ENCODE data around the gene SNTG2.

SNTG2 gene

DNA sequence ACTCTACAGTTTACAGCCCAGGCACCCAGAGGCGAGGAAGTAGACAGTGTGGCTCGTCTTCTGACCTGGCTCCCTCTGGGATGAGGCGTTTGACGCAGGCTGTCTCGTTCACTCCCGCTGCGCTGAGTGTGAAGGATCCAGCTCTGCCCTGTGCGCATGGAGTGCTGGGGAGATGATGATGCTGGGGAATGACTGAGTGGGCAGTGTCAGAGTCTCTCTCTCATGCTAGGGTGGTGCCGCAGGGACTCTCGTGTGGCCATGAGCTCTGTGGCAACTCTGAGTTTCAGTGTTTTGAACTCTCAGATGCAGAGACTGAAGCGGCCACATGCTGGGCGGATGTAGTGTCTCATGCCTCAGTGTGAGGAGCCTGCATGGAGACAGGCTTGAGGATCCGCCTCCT is 344.3 kb downstream of the SNTG2 start:
- Histone ChIP-seq H3K27me3 (ENCODE audit: control insufficient read depth in 2 of 2, insufficient read depth in 2 of 2, low read length in 2 of 2) (no peaks in the 10 kb centered on the region), H3K27ac (ENCODE audit: low read depth in 2 of 2, low read length in 2 of 2) (no peak overlapping the region), H3K9me3 (ENCODE audit: control insufficient read depth in 2 of 2, low read length in 2 of 2) (no peaks in the 10 kb centered on the region), H3K4me3 (ENCODE audit: low read length in 2 of 2) (no peak overlapping the region), H3K4me1 (ENCODE audit: control insufficient read depth in 2 of 2, insufficient read depth in 2 of 2, low read length in 2 of 2) (no peaks in the 10 kb centered on the region), H3K36me3 (ENCODE audit: control insufficient read depth in 2 of 2, insufficient read depth in 2 of 2, low read length in 2 of 2) (no peaks in the 10 kb centered on the region), H3K9ac (ENCODE audit: low read depth in 1 of 2, low read length in 2 of 2) (no peak overlapping the region)

GRCh38 chr2:1295740-1296139 is 345.1 kb downstream of the SNTG2 start:
- Histone ChIP-seq H3K4me1 (ENCODE audit: control insufficient read depth in 2 of 2, insufficient read depth in 2 of 2, low read length in 2 of 2) (no peaks in the 10 kb centered on the region), H3K36me3 (ENCODE audit: control insufficient read depth in 2 of 2, insufficient read depth in 2 of 2, low read length in 2 of 2) (no peaks in the 10 kb centered on the region), H3K27me3 (ENCODE audit: control insufficient read depth in 2 of 2, insufficient read depth in 2 of 2, low read length in 2 of 2) (no peaks in the 10 kb centered on the region), H3K27ac (ENCODE audit: low read depth in 2 of 2, low read length in 2 of 2) (no peak overlapping the region), H3K4me3 (ENCODE audit: low read length in 2 of 2) (no peak overlapping the region), H3K9me3 (ENCODE audit: control insufficient read depth in 2 of 2, low read length in 2 of 2) (no peaks in the 10 kb centered on the region), H3K9ac (ENCODE audit: low read depth in 1 of 2, low read length in 2 of 2) (no peak overlapping the region)

DNA sequence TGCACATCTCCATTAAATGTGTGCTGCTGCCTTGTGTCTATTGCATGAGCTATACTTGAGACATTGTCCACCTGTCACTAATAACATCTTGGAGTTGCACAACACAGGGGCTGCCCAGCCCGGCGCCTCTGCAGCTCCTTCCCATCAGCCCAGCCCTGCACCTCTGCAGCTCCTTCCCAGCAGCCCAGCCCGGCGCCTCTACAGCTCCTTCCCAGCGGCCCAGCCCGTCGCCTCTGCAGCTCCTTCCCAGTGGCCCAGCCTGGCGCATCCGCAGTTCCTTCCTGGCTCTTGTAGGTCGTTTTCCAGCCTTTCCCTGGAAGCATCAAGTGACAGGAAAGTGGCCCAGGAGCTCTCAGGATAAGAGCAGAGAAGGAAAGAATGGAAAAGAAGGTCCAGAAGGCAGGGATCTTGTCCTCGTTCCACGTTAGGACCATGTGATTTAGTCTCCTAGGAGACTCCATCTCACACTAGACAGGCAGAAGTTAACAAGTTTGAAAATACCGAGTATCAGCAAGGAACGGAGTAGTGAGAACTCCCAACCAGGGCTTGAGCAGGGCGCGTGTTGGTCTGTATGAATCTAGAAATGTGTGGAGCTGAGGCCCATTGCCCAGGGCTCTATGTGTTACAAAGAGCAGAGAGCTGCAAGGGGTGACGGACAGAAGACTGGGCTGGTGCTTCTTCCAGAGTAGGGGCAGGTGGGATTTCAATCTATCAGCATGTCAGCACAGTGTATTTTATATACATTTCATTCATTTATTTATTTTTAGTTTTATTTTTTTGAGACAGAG is 346.9 kb downstream of the SNTG2 start:
- no peaks in the 10 kb centered on the region for H3K36me3 ChIP-seq (ENCODE audit: control insufficient read depth in 2 of 2, insufficient read depth in 2 of 2, low read length in 2 of 2)
- no peak overlapping the region for H3K9ac ChIP-seq (ENCODE audit: low read depth in 1 of 2, low read length in 2 of 2)
- no peak overlapping the region for H3K4me3 ChIP-seq (ENCODE audit: low read length in 2 of 2)
- H3K9me3 ChIP-seq (ENCODE audit: control insufficient read depth in 2 of 2, low read length in 2 of 2): no peaks in the 10 kb centered on the region
- no peak overlapping the region for H3K27ac ChIP-seq (ENCODE audit: low read depth in 2 of 2, low read length in 2 of 2)
- no peaks in the 10 kb centered on the region for H3K27me3 ChIP-seq (ENCODE audit: control insufficient read depth in 2 of 2, insufficient read depth in 2 of 2, low read length in 2 of 2)
- H3K4me1 ChIP-seq (ENCODE audit: control insufficient read depth in 2 of 2, insufficient read depth in 2 of 2, low read length in 2 of 2): no peaks in the 10 kb centered on the region

GRCh38 chr2:1299043-1299442 is 348.4 kb downstream of the SNTG2 start:
- Histone ChIP-seq H3K4me1 (ENCODE audit: control insufficient read depth in 2 of 2, insufficient read depth in 2 of 2, low read length in 2 of 2) (no peaks in the 10 kb centered on the region), H3K27ac (ENCODE audit: low read depth in 2 of 2, low read length in 2 of 2) (no peak overlapping the region), H3K27me3 (ENCODE audit: control insufficient read depth in 2 of 2, insufficient read depth in 2 of 2, low read length in 2 of 2) (no peaks in the 10 kb centered on the region), H3K36me3 (ENCODE audit: control insufficient read depth in 2 of 2, insufficient read depth in 2 of 2, low read length in 2 of 2) (no peaks in the 10 kb centered on the region), H3K9ac (ENCODE audit: low read depth in 1 of 2, low read length in 2 of 2) (no peak overlapping the region), H3K4me3 (ENCODE audit: low read length in 2 of 2) (no peak overlapping the region), H3K9me3 (ENCODE audit: control insufficient read depth in 2 of 2, low read length in 2 of 2) (no peaks in the 10 kb centered on the region)

- H3K36me3 ChIP-seq (ENCODE audit: control insufficient read depth in 2 of 2, insufficient read depth in 2 of 2, low read length in 2 of 2): no peaks in the 10 kb centered on the region
- H3K27me3 ChIP-seq (ENCODE audit: control insufficient read depth in 2 of 2, insufficient read depth in 2 of 2, low read length in 2 of 2): no peaks in the 10 kb centered on the region
- no peak overlapping the region for H3K4me3 ChIP-seq (ENCODE audit: low read length in 2 of 2)
- no peaks in the 10 kb centered on the region for H3K4me1 ChIP-seq (ENCODE audit: control insufficient read depth in 2 of 2, insufficient read depth in 2 of 2, low read length in 2 of 2)
- H3K9me3 ChIP-seq (ENCODE audit: control insufficient read depth in 2 of 2, low read length in 2 of 2): no peaks in the 10 kb centered on the region
- no peak overlapping the region for H3K27ac ChIP-seq (ENCODE audit: low read depth in 2 of 2, low read length in 2 of 2)
- no peak overlapping the region for H3K9ac ChIP-seq (ENCODE audit: low read depth in 1 of 2, low read length in 2 of 2)
Observed at GRCh38 chr2:1300284-1300683, 349.6 kb downstream of the SNTG2 start.

GRCh38 chr2:1301056-1301455 is 350.4 kb downstream of the SNTG2 start:
- H3K9me3 ChIP-seq (ENCODE audit: control insufficient read depth in 2 of 2, low read length in 2 of 2): no peaks in the 10 kb centered on the region
- H3K27me3 ChIP-seq (ENCODE audit: control insufficient read depth in 2 of 2, insufficient read depth in 2 of 2, low read length in 2 of 2): no peaks in the 10 kb centered on the region
- no peak overlapping the region for H3K4me3 ChIP-seq (ENCODE audit: low read length in 2 of 2)
- no peak overlapping the region for H3K9ac ChIP-seq (ENCODE audit: low read depth in 1 of 2, low read length in 2 of 2)
- H3K36me3 ChIP-seq (ENCODE audit: control insufficient read depth in 2 of 2, insufficient read depth in 2 of 2, low read length in 2 of 2): no peaks in the 10 kb centered on the region
- H3K4me1 ChIP-seq (ENCODE audit: control insufficient read depth in 2 of 2, insufficient read depth in 2 of 2, low read length in 2 of 2): no peaks in the 10 kb centered on the region
- no peak overlapping the region for H3K27ac ChIP-seq (ENCODE audit: low read depth in 2 of 2, low read length in 2 of 2)

DNA sequence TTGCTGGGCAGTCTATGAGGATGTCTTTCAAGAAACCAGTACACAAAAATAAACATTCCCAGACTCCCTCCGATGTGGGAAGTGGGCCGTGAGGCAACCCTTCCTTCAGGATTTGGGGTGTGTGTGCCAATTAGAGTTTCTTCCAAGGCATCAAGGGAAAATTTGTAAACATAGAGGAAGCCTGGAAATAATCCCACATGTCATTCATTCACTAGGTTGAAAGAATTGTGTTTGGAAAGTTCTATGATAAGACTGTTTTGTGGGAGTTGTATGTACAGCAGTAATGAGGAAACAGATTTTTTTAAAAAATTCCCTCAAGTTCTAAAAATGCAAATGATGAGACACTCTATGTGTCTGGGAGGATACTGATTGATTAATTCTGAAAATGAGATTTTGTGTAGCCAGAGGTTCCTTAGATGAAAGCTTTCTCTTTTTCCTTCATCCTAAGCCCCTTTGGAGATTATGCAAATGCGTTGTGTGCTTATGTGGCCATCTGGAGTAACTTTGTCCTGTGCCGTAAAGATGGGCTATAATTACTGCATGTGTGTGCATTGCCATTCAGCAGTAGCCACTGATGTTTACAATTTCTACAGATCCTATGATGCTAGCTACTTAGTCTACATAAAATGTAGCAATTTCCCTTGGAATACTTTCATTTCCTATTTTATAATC is 354.8 kb downstream of the SNTG2 start:
- no peak overlapping the region for H3K9ac ChIP-seq (ENCODE audit: low read depth in 1 of 2, low read length in 2 of 2)
- H3K27me3 ChIP-seq (ENCODE audit: control insufficient read depth in 2 of 2, insufficient read depth in 2 of 2, low read length in 2 of 2): no peaks in the 10 kb centered on the region
- H3K9me3 ChIP-seq (ENCODE audit: control insufficient read depth in 2 of 2, low read length in 2 of 2): no peaks in the 10 kb centered on the region
- no peak overlapping the region for H3K27ac ChIP-seq (ENCODE audit: low read depth in 2 of 2, low read length in 2 of 2)
- H3K4me3 ChIP-seq (ENCODE audit: low read length in 2 of 2): no peak overlapping the region
- no peaks in the 10 kb centered on the region for H3K36me3 ChIP-seq (ENCODE audit: control insufficient read depth in 2 of 2, insufficient read depth in 2 of 2, low read length in 2 of 2)
- H3K4me1 ChIP-seq (ENCODE audit: control insufficient read depth in 2 of 2, insufficient read depth in 2 of 2, low read length in 2 of 2): no peaks in the 10 kb centered on the region

DNA sequence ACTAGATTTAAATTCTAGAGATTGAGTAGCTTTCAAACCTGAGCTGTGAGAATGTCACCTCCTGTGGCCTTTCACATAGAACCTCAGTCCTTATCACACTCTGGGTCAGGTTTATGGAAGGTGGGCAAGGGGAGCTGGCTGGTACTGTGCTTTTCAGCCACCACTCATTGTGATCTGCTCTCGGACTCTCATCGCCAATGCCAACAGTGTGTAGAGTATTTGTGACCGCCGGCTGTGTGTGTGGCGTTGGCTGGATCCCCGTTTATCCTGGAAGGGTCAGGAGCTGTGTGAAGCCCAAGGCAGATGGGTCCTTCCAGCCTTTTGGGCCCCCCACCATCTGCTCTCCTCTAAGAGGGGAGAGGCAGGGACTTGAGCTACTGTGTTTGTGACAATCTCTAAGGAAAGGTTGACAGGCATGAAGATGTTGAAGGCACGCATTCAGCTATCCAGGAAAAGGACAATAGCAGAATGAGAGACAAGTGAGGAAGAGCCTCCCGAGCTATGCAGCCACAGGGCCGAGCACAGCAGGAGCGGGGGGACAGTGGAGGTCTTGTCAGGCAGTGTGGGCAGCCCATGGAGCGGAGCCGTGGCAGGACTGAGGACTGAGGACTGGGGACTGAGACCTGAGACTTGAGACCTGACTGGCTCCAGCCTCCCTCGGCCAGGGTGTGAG is 355.5 kb downstream of the SNTG2 start:
- no peaks in the 10 kb centered on the region for H3K9me3 ChIP-seq (ENCODE audit: control insufficient read depth in 2 of 2, low read length in 2 of 2)
- no peak overlapping the region for H3K27ac ChIP-seq (ENCODE audit: low read depth in 2 of 2, low read length in 2 of 2)
- H3K36me3 ChIP-seq (ENCODE audit: control insufficient read depth in 2 of 2, insufficient read depth in 2 of 2, low read length in 2 of 2): no peaks in the 10 kb centered on the region
- H3K9ac ChIP-seq (ENCODE audit: low read depth in 1 of 2, low read length in 2 of 2): no peak overlapping the region
- H3K4me1 ChIP-seq (ENCODE audit: control insufficient read depth in 2 of 2, insufficient read depth in 2 of 2, low read length in 2 of 2): no peaks in the 10 kb centered on the region
- no peak overlapping the region for H3K4me3 ChIP-seq (ENCODE audit: low read length in 2 of 2)
- H3K27me3 ChIP-seq (ENCODE audit: control insufficient read depth in 2 of 2, insufficient read depth in 2 of 2, low read length in 2 of 2): no peaks in the 10 kb centered on the region

GRCh38 chr2:1306687-1307516 is 356.3 kb downstream of the SNTG2 start:
- Histone ChIP-seq H3K9ac (ENCODE audit: low read depth in 1 of 2, low read length in 2 of 2) (no peak overlapping the region), H3K4me1 (ENCODE audit: control insufficient read depth in 2 of 2, insufficient read depth in 2 of 2, low read length in 2 of 2) (no peaks in the 10 kb centered on the region), H3K36me3 (ENCODE audit: control insufficient read depth in 2 of 2, insufficient read depth in 2 of 2, low read length in 2 of 2) (no peaks in the 10 kb centered on the region), H3K27ac (ENCODE audit: low read depth in 2 of 2, low read length in 2 of 2) (no peak overlapping the region), H3K27me3 (ENCODE audit: control insufficient read depth in 2 of 2, insufficient read depth in 2 of 2, low read length in 2 of 2) (no peaks in the 10 kb centered on the region), H3K4me3 (ENCODE audit: low read length in 2 of 2) (no peak overlapping the region), H3K9me3 (ENCODE audit: control insufficient read depth in 2 of 2, low read length in 2 of 2) (no peaks in the 10 kb centered on the region)
